HL-60 (cell line): ENCODE results near the gene CFAP157.

Experiments
- CTCF ChIP-seq: IDR thresholded peaks from one replicate; pipeline ENCODE4 v1.5.1; 2011; ENCODE audit warnings: low read length, control low read depth, inconsistent platforms; ENCODE audit not compliant: insufficient read depth
- REST ChIP-seq: IDR thresholded peaks from 2 replicates; pipeline ENCODE4 v1.6.1; 2012; ENCODE audit warnings: low read depth; ENCODE audit not compliant: insufficient replicate concordance

DNA sequence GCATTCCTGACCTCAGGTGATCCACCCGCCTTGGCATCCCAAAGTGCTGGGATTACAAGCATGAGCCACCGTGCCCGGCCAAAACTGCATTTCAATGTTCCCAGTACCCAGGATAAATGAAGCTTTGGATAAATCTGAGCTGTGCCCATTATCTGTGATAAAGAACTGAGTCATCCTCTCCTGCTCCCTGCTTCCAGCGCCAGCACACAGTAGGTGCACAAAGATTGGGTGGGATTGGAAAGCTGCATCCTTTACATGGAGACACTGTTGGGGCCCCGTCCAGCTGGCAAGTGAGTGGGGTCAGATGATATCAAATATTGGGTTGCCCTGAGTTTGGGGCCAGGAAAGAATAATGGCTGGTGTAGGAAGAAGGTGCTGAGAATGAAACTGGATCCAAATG, 54.3 kb downstream of the CFAP157 start:
- no peak for TF ChIP-seq CTCF
- TF ChIP-seq REST, result no peak
